Spleen (tissue), 11 donors: ENCODE results near the gene PTPN7. TPM values are rescaled to one million over a fixed set of nuclear protein-coding genes. Genes with fewer than 3 reads are reported as not detected.

Experiments
- DNase-seq: peaks from one replicate; pipeline ENCODE4 v3.0.0-alpha.2; 2020
- H3K27ac ChIP-seq, 8 donors: fragments of 200-600 bp; sonication (generic) in 7 of 8; 1 replicate in 4 of 8; 2 replicates in 4 of 8; pipeline versions ENCODE4 v1.5.0 to v1.8.0; 2016 to 2021; ENCODE audit warnings: inconsistent platforms in 4 of 8, mild to moderate bottlenecking in 4 of 8, moderate library complexity in 1 of 8
- H3K27me3 ChIP-seq, 7 donors: fragments of 200-600 bp; sonication (generic) in 6 of 7; replicated peaks in 1 of 7; 1 replicate in 4 of 7; 2 replicates in 3 of 7; pipeline versions ENCODE4 v1.5.0 to v1.8.0; 2016 to 2021; ENCODE audit warnings: inconsistent platforms in 3 of 7, mild to moderate bottlenecking in 1 of 7
- H3K36me3 ChIP-seq, 6 donors: fragments of 200-600 bp; sonication (generic) in 5 of 6; 1 replicate in 4 of 6; 2 replicates in 2 of 6; pipeline versions ENCODE4 v1.5.0 to v1.8.0; 2016 to 2021; ENCODE audit warnings: inconsistent platforms in 2 of 6
- H3K4me1 ChIP-seq, 6 donors: fragments of 200-600 bp; sonication (generic) in 5 of 6; 1 replicate in 3 of 6; 2 replicates in 3 of 6; pipeline versions ENCODE4 v1.5.0 to v1.8.0; 2016 to 2021; ENCODE audit warnings: inconsistent platforms in 3 of 6
- H3K4me3 ChIP-seq, 8 donors: fragments of 200-600 bp; sonication (generic) in 7 of 8; 1 replicate in 4 of 8; 2 replicates in 4 of 8; pipeline versions ENCODE4 v1.5.0 to v1.8.0; 2016 to 2021; ENCODE audit warnings: inconsistent platforms in 4 of 8, mild to moderate bottlenecking in 4 of 8, moderate library complexity in 2 of 8
- H3K9me3 ChIP-seq, 8 donors: fragments of 200-600 bp; sonication (generic) in 7 of 8; 1 replicate in 4 of 8; 2 replicates in 4 of 8; pipeline versions ENCODE4 v1.5.0 to v1.8.0; 2016 to 2021; ENCODE audit warnings: inconsistent platforms in 4 of 8
- CTCF ChIP-seq, 11 experiments: fragments of 200-600 bp in 7 of 11; fragments of 450-650 bp in 4 of 11; sonication (generic) in 4 of 11; IDR thresholded peaks in 8 of 11; conservative IDR thresholded peaks in 3 of 11; 1 replicate in 7 of 11; 2 replicates in 4 of 11; pipeline versions ENCODE4 v1.4.0 to v1.8.0; 2016 to 2021; ENCODE audit warnings: antibody characterized with exemption in 11 of 11, inconsistent platforms in 4 of 11, mild to moderate bottlenecking in 1 of 11
- POLR2A ChIP-seq, 3 donors: fragments of 450-650 bp; IDR thresholded peaks; one replicate each; pipeline ENCODE4 v1.5.1; 2017; ENCODE audit warnings: antibody characterized with exemption in 3 of 3, mild to moderate bottlenecking in 1 of 3
- POLR2AphosphoS5 ChIP-seq, 3 donors: sonication (generic); formaldehyde crosslinking; IDR thresholded peaks; one replicate each; pipeline ENCODE4 v1.5.1; 2017; ENCODE audit warnings: antibody characterized with exemption in 3 of 3
- WGBS, 5 donors: extraction: QIAGEN DNeasy Blood & Tissue Kit in 3 of 5; methylation state at CpG; one replicate each; pipeline versions ENCODE4 v1.1.5 to v1.1.7; 2013 to 2018; 5-methylcytosine and 5-hydroxymethylcytosine counted together
- intact Hi-C: fragments of 100-400 bp; cut with DNase I; formaldehyde crosslinking; loops from one replicate; pipeline ENCODE4 v1.15.0; 2023; ENCODE audit warnings: low total_unique reads
- polyA plus RNA-seq, 3 donors: library from polyadenylated mRNA; stranded (reverse); fragments of 200-250 nt; gene quantifications; one replicate each; pipeline ENCODE4 v1.2.1, GENCODE V29; 2013
- total RNA-seq, 7 donors: library from RNA; depleted of rRNA in 3 of 7; stranded (reverse); fragments of >200 nt in 3 of 7; fragmentation: NEBNext Ultra II Directional in 4 of 7; extraction: Animal tissue kit (Norgen Biotek cat#: 25700) in 4 of 7; gene quantifications; one replicate each; pipeline versions ENCODE4 v1.1.0 to v1.2.1, GENCODE V29; 2016 to 2021
- donor health status: healthy with polysubstance abuse.
- donor health status: DM: no; HTN: no; CAD: no; lungs with moderate emphysema.
- donor health status: DM: no; HTN: no; CAD: no.
- donor health status: Bipolar disorder and iron deficiency.
- donor health status: healthy.
- donor health status: DM: no; HTN: no; CAD: no.
- donor health status: DM: yes; HTN: yes; CAD: no.

PTPN7 gene
- total and polyA plus RNA-seq, 10 donors = 27.8 to 49.0 (median 40.3) TPM

- Histone ChIP-seq H3K4me1 (peaks cover 40 to 63% (median 49%) of the 10 kb centered on the region in 6 donors), H3K27ac (peak overlapping the region in 3 of 8 donors; percentile 93 to 96 (median 95)), H3K9me3 (no peaks in the 10 kb centered on the region), H3K36me3 (no peaks in the 10 kb centered on the region), H3K4me3 (no peak overlapping the region), H3K27me3 (no peaks in the 10 kb centered on the region)
- no peak for DNase-seq
- no peak for TF ChIP-seq POLR2A (IDR thresholded peaks at IDR 0.05)
- no peak for TF ChIP-seq CTCF (IDR thresholded peaks at IDR 0.05 in 8 of 11, conservative IDR thresholded peaks at IDR 0.05 in 3 of 11)
- TF ChIP-seq POLR2AphosphoS5 (IDR thresholded peaks at IDR 0.05) = no peak
- 87 to 92% (median 90%) methylated on average over 9 of the region's 9 CpGs for WGBS, 5 donors
- intact Hi-C loops = no loop called here
These were observed 5.8 kb upstream of the PTPN7 start for GRCh38 chr1:202165942-202166843.

GRCh38 chr1:202165267-202165941 is 5.0 kb upstream of the PTPN7 start:
- H3K27ac ChIP-seq = peak overlapping the region in 7 of 8 donors; percentile 55 to 96 (median 93)

GRCh38 chr1:202164271-202165037 is 4.1 kb upstream of the PTPN7 start:
- TF ChIP-seq POLR2AphosphoS5 (IDR thresholded peaks at IDR 0.05) = peak; percentile 19 to 59 (median 47)
- TF ChIP-seq POLR2A (IDR thresholded peaks at IDR 0.05) = no peak
- H3K27me3 ChIP-seq = no peaks in the 10 kb centered on the region
- H3K4me3 ChIP-seq = peak overlapping the region in 2 of 8 donors; percentile 15 to 38
- intact Hi-C loops = no loop called here
- peak overlapping the region; percentile 55 to 96 (median 92) for H3K27ac ChIP-seq
- H3K36me3 ChIP-seq = no peaks in the 10 kb centered on the region
- H3K9me3 ChIP-seq = no peaks in the 10 kb centered on the region
- DNase-seq = peak; percentile 90
- peaks cover 52 to 81% (median 66%) of the 10 kb centered on the region in 6 donors for H3K4me1 ChIP-seq
- 30 to 56% (median 41%) methylated on average over 7 to 11 of the region's 11 CpGs for WGBS, 5 donors

More at GRCh38 chr1:202165267-202165941, 5.0 kb upstream of the PTPN7 start:
- TF ChIP-seq CTCF (IDR thresholded peaks at IDR 0.05 in 8 of 11, conservative IDR thresholded peaks at IDR 0.05 in 3 of 11) (no peak), POLR2A (IDR thresholded peaks at IDR 0.05) (no peak), POLR2AphosphoS5 (IDR thresholded peaks at IDR 0.05) (no peak)
- intact Hi-C loops = no loop called here
- H3K4me3 ChIP-seq = peak overlapping the region in 2 of 8 donors; percentile 15 to 32
- H3K4me1 ChIP-seq = peaks cover 47 to 71% (median 57%) of the 10 kb centered on the region in 6 donors
- no peak for DNase-seq
- H3K27me3 ChIP-seq = no peaks in the 10 kb centered on the region
- WGBS, 5 donors = 75 to 82% (median 79%) methylated on average over 15 to 20 of the region's 20 CpGs
- H3K9me3 ChIP-seq = no peaks in the 10 kb centered on the region
- H3K36me3 ChIP-seq = no peaks in the 10 kb centered on the region
